Spleen (tissue), 7 donors: ENCODE measurements around the gene MAPK13.

ENCODE experiments used
- POLR2A ChIP-seq, 3 donors: fragments of 450-650 bp; IDR thresholded peaks; one replicate each; pipeline ENCODE4 v1.5.1; 2017; ENCODE audit warnings: antibody characterized with exemption in 3 of 3, mild to moderate bottlenecking in 1 of 3
- TF ChIP-seq, protein P1 (sequence below), 11 experiments: fragments of 200-600 bp in 7 of 11; fragments of 450-650 bp in 4 of 11; sonication (generic) in 4 of 11; IDR thresholded peaks in 8 of 11; conservative IDR thresholded peaks in 3 of 11; 1 replicate in 7 of 11; 2 replicates in 4 of 11; pipeline versions ENCODE4 v1.4.0 to v1.8.0; 2016 to 2021; ENCODE audit warnings: antibody characterized with exemption in 11 of 11, inconsistent platforms in 4 of 11, mild to moderate bottlenecking in 1 of 11
- donor health status: DM: no; HTN: no; CAD: no; lungs with moderate emphysema.
- donor health status: DM: no; HTN: no; CAD: no.
- donor health status: DM: no; HTN: no; CAD: no.

GRCh38 chr6:36150283-36150682, 20.0 kb downstream of the MAPK13 start:
- TF ChIP-seq POLR2A (IDR thresholded peaks at IDR 0.05), result no peak
- TF ChIP-seq, protein P1, sequence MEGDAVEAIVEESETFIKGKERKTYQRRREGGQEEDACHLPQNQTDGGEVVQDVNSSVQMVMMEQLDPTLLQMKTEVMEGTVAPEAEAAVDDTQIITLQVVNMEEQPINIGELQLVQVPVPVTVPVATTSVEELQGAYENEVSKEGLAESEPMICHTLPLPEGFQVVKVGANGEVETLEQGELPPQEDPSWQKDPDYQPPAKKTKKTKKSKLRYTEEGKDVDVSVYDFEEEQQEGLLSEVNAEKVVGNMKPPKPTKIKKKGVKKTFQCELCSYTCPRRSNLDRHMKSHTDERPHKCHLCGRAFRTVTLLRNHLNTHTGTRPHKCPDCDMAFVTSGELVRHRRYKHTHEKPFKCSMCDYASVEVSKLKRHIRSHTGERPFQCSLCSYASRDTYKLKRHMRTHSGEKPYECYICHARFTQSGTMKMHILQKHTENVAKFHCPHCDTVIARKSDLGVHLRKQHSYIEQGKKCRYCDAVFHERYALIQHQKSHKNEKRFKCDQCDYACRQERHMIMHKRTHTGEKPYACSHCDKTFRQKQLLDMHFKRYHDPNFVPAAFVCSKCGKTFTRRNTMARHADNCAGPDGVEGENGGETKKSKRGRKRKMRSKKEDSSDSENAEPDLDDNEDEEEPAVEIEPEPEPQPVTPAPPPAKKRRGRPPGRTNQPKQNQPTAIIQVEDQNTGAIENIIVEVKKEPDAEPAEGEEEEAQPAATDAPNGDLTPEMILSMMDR (IDR thresholded peaks at IDR 0.05 in 8 of 11, conservative IDR thresholded peaks at IDR 0.05 in 3 of 11), result no peak
